ENCODE results near the gene BEGAIN.

DNA sequence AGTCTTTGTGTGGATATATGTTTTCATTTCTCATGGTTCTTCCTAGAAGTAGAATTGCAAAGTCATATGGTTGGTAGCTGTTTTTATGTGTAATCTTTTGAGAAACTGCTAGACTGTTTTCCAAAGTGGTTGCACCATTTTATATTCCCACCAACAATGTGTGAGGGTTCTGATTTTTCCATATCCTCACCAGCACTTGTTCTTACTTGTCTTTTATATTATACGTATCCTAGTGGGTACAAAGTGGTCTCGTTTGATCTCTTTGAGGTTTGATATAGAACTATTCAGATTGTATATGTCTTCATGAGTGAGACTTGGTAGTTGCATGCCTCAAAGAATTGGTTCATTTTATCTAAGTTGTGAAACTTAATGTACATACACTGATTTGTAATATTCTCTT lies 91.3 kb downstream of the BEGAIN start:
- TF ChIP-seq EP300 (IDR thresholded peaks at IDR 0.05) (no peak), CTCF (IDR thresholded peaks at IDR 0.05) (no peak), POLR2A (IDR thresholded peaks at IDR 0.05) (no peak), POLR2AphosphoS5 (IDR thresholded peaks at IDR 0.05) (no peak)
